Right atrium auricular region (tissue), 2 donors: ENCODE data around the gene PHIP. TPM values are rescaled to one million over a fixed set of nuclear protein-coding genes. Genes with fewer than 3 reads are reported as not detected.
A peak's percentile ranks its signal among the peaks of the same experiment; 100 is the strongest.

Experiments
- DNase-seq: peaks from one replicate; pipeline ENCODE4 v3.0.0-alpha.2; 2019; ENCODE audit warnings: low spot score
- H3K27ac ChIP-seq, 2 donors: fragments of 200-600 bp; sonication (generic); 1 replicate in 1 of 2; 2 replicates in 1 of 2; pipeline ENCODE4 v1.5.1; 2016 to 2019
- H3K27me3 ChIP-seq, 2 donors: fragments of 200-600 bp; sonication (generic); one replicate each; pipeline versions ENCODE4 v1.5.1 to v1.6.0; 2017 to 2019
- H3K36me3 ChIP-seq: fragments of 200-600 bp; sonication (generic); one replicate; pipeline ENCODE4 v1.5.1; 2016
- H3K4me1 ChIP-seq, 2 donors: fragments of 200-600 bp; sonication (generic); one replicate each; pipeline versions ENCODE4 v1.5.1 to v1.6.0; 2017 to 2019
- H3K4me3 ChIP-seq, 2 donors: fragments of 200-600 bp; sonication (generic); 1 replicate in 1 of 2; 2 replicates in 1 of 2; pipeline ENCODE4 v1.5.1; 2017 to 2019; ENCODE audit warnings: mild to moderate bottlenecking in 1 of 2, moderate library complexity in 1 of 2
- H3K9me3 ChIP-seq, 2 donors: fragments of 200-600 bp; sonication (generic); one replicate each; pipeline ENCODE4 v1.5.1; 2019
- total RNA-seq, 2 donors: library from RNA; depleted of rRNA; stranded (reverse); fragments of >200 nt; gene quantifications; one replicate each; pipeline ENCODE4 v1.1.0, GENCODE V29; 2016
- TF ChIP-seq, protein P1 (sequence below), 2 donors: fragments of 200-600 bp; sonication (generic); IDR thresholded peaks; one replicate each; pipeline ENCODE4 v1.5.1; 2019; ENCODE audit warnings: antibody characterized with exemption in 2 of 2

The PHIP gene
- total RNA-seq, 2 donors from 2014 or later, result 15.2 to 15.3 TPM

DNA sequence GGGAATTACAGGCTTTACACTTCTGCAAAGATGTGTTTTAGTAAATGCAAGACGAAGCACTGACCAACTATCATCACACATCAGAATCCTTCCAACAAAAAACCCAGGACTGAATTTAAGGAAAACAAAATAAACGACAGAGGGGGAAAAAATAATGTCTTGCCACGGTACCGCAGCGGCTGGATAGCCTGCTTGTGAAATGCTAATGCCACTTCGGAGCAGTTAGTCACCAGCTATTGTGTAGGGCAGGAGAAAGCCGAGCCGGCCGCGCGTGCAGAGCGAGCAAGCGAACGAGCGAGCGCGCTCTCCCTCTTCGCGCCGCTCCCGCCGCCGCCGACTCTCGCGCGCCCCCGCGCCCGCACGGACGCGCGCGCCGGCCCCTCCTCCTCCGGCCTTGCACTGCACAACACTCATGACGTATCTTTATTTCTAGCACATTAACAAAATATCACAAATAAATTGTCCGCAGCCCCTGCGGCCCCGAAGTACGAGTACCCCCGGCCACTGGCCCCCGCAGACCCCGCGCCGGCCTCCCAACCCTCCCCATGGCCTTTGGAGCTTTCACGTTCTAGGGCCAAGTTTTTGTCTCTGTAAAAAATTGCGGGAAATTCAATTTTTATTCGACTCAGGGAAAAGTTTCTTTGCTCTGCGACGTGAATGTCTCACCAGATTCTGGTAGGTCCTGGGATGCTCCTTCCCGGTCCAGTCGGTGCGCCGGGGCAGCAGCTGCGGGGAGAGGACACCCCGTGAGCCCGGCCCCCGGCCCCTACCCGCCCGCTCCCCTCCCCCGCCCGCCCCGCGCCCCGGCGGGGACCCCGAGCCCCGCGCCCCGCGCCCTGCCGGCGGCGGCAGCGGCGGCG lies 1.0 kb downstream of the PHIP start:
- Histone ChIP-seq H3K4me1 (peaks cover 0 to 49% of the 10 kb centered on the region in 2 donors), H3K9me3 (no peaks in the 10 kb centered on the region), H3K27me3 (no peaks in the 10 kb centered on the region), H3K36me3 (no peaks in the 10 kb centered on the region), H3K4me3 (peak overlapping the region; percentile 91 to 93), H3K27ac (peak overlapping the region; percentile 97 to 98)
- peak; percentile 94 for DNase-seq
- TF ChIP-seq, protein P1, sequence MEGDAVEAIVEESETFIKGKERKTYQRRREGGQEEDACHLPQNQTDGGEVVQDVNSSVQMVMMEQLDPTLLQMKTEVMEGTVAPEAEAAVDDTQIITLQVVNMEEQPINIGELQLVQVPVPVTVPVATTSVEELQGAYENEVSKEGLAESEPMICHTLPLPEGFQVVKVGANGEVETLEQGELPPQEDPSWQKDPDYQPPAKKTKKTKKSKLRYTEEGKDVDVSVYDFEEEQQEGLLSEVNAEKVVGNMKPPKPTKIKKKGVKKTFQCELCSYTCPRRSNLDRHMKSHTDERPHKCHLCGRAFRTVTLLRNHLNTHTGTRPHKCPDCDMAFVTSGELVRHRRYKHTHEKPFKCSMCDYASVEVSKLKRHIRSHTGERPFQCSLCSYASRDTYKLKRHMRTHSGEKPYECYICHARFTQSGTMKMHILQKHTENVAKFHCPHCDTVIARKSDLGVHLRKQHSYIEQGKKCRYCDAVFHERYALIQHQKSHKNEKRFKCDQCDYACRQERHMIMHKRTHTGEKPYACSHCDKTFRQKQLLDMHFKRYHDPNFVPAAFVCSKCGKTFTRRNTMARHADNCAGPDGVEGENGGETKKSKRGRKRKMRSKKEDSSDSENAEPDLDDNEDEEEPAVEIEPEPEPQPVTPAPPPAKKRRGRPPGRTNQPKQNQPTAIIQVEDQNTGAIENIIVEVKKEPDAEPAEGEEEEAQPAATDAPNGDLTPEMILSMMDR (IDR thresholded peaks at IDR 0.05), result peak in 1 of 2 donors; percentile 19

DNA sequence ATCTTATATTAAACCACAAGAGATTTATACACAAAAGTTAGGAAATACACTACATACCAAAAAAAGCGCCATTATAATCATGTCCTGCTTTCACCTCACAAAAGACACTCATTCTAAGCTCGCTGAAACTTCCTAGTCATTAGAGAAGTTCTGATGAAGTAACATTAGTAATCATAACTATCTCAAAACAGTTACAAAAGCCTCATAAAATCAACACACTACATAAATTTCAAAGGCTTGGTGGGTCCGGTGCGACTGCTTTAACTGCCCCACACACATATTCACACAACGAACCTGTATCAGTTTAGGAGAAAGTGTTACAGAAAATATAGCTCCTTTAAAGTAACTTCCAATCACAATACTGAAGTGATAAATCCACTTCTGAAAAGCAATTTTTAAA lies 1.9 kb downstream of the PHIP start:
- DNase-seq, result no peak
- Histone ChIP-seq H3K27ac (peak overlapping the region; percentile 97 to 98), H3K27me3 (no peaks in the 10 kb centered on the region), H3K4me3 (peak overlapping the region; percentile 91 to 93), H3K36me3 (no peaks in the 10 kb centered on the region), H3K4me1 (peaks cover 0 to 58% of the 10 kb centered on the region in 2 donors), H3K9me3 (no peaks in the 10 kb centered on the region)
- TF ChIP-seq, protein P1 (IDR thresholded peaks at IDR 0.05), result no peak

DNA sequence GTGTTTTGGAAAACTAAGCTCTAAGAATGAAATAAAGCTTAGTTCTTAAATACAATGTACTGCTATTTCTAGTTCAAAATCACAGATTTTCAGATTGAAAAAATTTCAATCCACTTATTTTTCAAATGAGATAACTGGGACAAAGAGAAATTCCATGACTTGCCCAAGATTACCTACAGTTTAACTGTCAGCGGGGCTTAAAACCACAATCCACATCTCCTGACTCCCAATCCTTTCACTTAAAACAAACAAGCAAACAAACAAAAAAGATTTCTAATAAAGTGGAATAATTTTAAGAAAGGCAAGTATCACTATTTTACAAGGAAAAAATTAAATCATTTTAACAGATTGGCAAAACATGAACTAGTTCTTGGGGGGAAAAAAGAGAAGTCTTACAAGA lies 4.2 kb downstream of the PHIP start:
- DNase-seq, result no peak
- H3K9me3 ChIP-seq, result no peaks in the 10 kb centered on the region
- no peaks in the 10 kb centered on the region for H3K36me3 ChIP-seq
- H3K4me3 ChIP-seq, result no peak overlapping the region
- TF ChIP-seq, protein P1 (IDR thresholded peaks at IDR 0.05), result no peak
- no peak overlapping the region for H3K27ac ChIP-seq
- no peaks in the 10 kb centered on the region for H3K27me3 ChIP-seq
- peaks cover 0 to 63% of the 10 kb centered on the region in 2 donors for H3K4me1 ChIP-seq

DNA sequence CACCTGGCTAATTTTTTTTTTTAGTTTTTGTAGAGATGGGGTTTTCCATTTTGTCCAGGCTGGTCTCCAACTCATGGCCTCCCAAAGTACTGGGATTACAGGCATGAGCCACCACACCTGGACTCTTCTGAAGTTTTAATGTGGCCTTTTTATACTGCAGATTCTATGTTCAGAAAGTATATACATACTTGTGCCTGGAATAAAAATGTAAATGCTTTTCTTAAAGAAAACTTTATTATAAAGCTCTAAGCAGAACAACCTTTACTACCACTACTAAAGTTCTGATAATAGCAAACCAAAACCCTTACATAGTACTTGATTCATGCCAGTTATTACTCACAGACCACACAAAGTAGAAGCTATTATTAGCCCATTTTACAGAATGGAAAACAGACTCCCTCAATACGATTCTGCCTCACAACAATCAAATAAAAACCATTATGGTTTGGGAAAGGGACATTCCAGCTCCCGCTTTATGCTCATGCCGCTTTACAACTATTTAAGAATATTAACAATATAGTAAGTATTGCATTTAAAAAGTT lies 5.3 kb downstream of the PHIP start:
- Histone ChIP-seq H3K9me3 (no peaks in the 10 kb centered on the region), H3K4me3 (no peak overlapping the region), H3K4me1 (peaks cover 0 to 67% of the 10 kb centered on the region in 2 donors), H3K27me3 (no peaks in the 10 kb centered on the region), H3K27ac (no peak overlapping the region), H3K36me3 (no peaks in the 10 kb centered on the region)
- TF ChIP-seq, protein P1 (IDR thresholded peaks at IDR 0.05), result no peak
- no peak for DNase-seq

DNA sequence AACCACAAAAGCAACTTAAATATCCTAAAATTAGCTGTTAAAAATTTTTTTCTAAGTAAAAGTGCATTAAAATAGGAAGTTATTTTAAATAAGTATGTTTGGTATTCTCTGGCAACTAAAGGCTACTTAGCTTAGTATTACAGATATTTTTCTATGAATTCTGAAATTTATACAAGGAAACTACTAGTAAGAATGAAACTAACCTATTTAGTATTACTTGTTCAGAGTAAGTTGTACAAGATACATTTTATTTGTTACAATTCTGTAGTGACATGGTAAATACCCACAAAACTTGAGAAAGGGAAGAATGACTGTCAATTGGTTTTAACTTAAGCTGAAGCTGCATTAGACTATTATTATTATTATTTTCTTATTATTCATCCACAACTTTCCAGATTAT lies 6.5 kb downstream of the PHIP start:
- peaks cover 0 to 67% of the 10 kb centered on the region in 2 donors for H3K4me1 ChIP-seq
- no peak overlapping the region for H3K4me3 ChIP-seq
- H3K27ac ChIP-seq, result no peak overlapping the region
- H3K36me3 ChIP-seq, result no peaks in the 10 kb centered on the region
- no peak for DNase-seq
- H3K27me3 ChIP-seq, result no peaks in the 10 kb centered on the region
- no peaks in the 10 kb centered on the region for H3K9me3 ChIP-seq
- TF ChIP-seq, protein P1 (IDR thresholded peaks at IDR 0.05), result no peak
